Measurements from ENCODE around the gene DRD3.

GRCh38 chr3:114219741-114220140 lies 40.9 kb upstream of the DRD3 start:
- no peak for TF ChIP-seq CTCF (IDR thresholded peaks at IDR 0.05)
- no peak for TF ChIP-seq POLR2A (IDR thresholded peaks at IDR 0.05)
- TF ChIP-seq POLR2AphosphoS5 (IDR thresholded peaks at IDR 0.05) = no peak
